ENCODE results near the gene WDR73.

GRCh38 chr15:84624359-84624758, 29.7 kb downstream of the WDR73 start:
- no peak for TF ChIP-seq POLR2A (IDR thresholded peaks at IDR 0.05; ENCODE audit: low read depth, low read length)
- TF ChIP-seq EZH2 (IDR thresholded peaks at IDR 0.05; ENCODE audit: borderline replicate concordance, low read depth, low read length, severe bottlenecking) = no peak
- TF ChIP-seq, protein P1, sequence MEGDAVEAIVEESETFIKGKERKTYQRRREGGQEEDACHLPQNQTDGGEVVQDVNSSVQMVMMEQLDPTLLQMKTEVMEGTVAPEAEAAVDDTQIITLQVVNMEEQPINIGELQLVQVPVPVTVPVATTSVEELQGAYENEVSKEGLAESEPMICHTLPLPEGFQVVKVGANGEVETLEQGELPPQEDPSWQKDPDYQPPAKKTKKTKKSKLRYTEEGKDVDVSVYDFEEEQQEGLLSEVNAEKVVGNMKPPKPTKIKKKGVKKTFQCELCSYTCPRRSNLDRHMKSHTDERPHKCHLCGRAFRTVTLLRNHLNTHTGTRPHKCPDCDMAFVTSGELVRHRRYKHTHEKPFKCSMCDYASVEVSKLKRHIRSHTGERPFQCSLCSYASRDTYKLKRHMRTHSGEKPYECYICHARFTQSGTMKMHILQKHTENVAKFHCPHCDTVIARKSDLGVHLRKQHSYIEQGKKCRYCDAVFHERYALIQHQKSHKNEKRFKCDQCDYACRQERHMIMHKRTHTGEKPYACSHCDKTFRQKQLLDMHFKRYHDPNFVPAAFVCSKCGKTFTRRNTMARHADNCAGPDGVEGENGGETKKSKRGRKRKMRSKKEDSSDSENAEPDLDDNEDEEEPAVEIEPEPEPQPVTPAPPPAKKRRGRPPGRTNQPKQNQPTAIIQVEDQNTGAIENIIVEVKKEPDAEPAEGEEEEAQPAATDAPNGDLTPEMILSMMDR (IDR thresholded peaks at IDR 0.05; ENCODE audit: extremely low read depth in 1 of 2, insufficient read depth in 1 of 2, low read depth in 1 of 2, low read length in 2 of 2) = no peak
- no peak for TF ChIP-seq MYC (IDR thresholded peaks at IDR 0.05; ENCODE audit: low read depth, low read length)
